AG04449 (cell line): ENCODE data around the gene EIF2S2.

Source experiments
- CTCF ChIA-PET: fragments of 350-600 bp; formaldehyde crosslinking; extraction: SDS; loops from one replicate; lab custom pipeline; 2021; ENCODE audit warnings: antibody characterized with exemption; lab: Yijun Ruan, JAX
- POLR2A ChIA-PET: fragments of 400-600, 350-600 bp; formaldehyde crosslinking; extraction: SDS; loops from one replicate; lab custom pipeline; 2020; ENCODE audit warnings: antibody characterized with exemption, inconsistent platforms; lab: Yijun Ruan, JAX
- DNase-seq: peaks from one replicate; pipeline ENCODE4 v3.0.0-alpha.2; 2010; ENCODE audit warnings: low read depth, low spot score
- H3K4me3 ChIP-seq: 2 replicates; pipeline ENCODE4 v1.5.1; 2011; ENCODE audit warnings: low read depth, mild to moderate bottlenecking, control low read depth, low read length
- TF ChIP-seq, protein P1 (sequence below): IDR thresholded peaks from one replicate; pipeline ENCODE4 v1.5.1; 2011; ENCODE audit warnings: mild to moderate bottlenecking, moderate library complexity, low read length, control low read depth, inconsistent platforms; ENCODE audit not compliant: insufficient read depth; ENCODE audit errors: missing control alignments

EIF2S2 gene

DNA sequence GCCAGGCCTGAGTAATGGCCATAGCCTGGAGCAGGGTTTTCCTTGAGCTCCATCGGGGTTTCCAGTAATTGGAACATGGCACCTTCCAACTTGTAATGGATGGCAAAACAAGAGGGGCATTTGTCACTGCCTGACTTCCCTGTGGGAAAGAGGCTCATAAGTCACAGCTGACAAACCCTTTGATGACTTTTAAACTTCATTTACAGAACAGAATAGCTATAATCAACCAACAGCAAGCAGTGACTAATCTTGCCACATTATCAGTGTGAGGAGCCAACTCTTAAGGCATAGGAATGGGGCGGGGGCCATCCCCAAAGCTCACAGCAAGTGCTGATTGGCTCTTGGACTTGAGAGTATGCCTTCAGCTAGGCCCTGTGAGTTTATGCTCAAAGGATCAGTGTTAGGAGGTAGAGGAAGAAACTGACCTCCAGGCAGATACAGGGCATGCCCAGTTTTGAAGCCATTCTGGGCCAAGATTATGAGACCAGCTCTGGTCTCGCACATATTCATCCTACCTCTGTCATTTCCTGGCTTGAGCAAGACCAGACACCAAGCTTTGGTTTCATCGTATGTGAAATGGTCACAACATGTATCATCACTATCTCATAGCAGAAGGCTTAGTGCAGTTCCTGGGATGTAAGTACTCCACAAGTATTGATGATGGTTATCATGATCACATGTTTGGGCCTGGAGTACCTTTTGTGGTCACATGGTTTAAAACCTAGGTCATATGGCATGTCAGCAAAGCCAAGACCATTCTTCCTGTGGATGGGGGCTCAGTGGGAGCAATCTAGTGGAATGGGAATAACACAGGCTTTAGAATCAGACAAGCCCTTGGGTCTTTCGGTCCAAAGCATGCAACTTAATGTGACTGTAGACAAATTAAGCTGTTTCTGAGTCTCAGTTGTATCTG, 49.2 kb downstream of the EIF2S2 start:
- ChIA-PET CTCF (interaction anchor here (1.1 to 2.7 kb wide), 4 partner anchors 12 to 200 kb away, joined by 3 to 12 read pairs (median 4); no protein-coding TSS in a partner anchor), POLR2A (interaction anchor here (0.6 kb wide), 1 partner anchor 80 kb away, joined by 3 read pairs; no protein-coding TSS in a partner anchor)
- H3K4me3 ChIP-seq, result no peak overlapping the region
- no peak for DNase-seq
- TF ChIP-seq, protein P1, sequence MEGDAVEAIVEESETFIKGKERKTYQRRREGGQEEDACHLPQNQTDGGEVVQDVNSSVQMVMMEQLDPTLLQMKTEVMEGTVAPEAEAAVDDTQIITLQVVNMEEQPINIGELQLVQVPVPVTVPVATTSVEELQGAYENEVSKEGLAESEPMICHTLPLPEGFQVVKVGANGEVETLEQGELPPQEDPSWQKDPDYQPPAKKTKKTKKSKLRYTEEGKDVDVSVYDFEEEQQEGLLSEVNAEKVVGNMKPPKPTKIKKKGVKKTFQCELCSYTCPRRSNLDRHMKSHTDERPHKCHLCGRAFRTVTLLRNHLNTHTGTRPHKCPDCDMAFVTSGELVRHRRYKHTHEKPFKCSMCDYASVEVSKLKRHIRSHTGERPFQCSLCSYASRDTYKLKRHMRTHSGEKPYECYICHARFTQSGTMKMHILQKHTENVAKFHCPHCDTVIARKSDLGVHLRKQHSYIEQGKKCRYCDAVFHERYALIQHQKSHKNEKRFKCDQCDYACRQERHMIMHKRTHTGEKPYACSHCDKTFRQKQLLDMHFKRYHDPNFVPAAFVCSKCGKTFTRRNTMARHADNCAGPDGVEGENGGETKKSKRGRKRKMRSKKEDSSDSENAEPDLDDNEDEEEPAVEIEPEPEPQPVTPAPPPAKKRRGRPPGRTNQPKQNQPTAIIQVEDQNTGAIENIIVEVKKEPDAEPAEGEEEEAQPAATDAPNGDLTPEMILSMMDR, result no peak

DNA sequence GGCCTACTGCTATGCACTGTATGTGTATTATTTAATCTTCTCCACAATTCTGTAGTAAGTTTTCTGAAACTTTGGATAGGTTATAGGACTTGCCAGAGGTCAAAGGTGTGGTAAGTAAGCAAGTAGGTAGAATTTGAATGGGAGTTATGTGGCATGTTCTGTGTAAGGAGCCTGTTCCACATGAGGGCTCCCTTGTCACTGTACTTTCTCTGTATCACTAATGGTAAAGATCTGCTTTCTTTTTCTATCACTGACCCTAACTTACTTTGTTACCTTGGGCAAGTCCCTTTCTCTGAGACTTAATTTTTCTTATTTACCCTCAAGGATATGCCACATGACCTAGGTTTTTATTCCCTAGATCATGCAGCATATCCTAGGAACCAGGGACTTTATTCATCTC, 50.3 kb downstream of the EIF2S2 start:
- no peak overlapping the region for H3K4me3 ChIP-seq
- ChIA-PET POLR2A (no interaction called here), CTCF (no interaction called here)
- TF ChIP-seq, protein P1, result no peak
- no peak for DNase-seq

DNA sequence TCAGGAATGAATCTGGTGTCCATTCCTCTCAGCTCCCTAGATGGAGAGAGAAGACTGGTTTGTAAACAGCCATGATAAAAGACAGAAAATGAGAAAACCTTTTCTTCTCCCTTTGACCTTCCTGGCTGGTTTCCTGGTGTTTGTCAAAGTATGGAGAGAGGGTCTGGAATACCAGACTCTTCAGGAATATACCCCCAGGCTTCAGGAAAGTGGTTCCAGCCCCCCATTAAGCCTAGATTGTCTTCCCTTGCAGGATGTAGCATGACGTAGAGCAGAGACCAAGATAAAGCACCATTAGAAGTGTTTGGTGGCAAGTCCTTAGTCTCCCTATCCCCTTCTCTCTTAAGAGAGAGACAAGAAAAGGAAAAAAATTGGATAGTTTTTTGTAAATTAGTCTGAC, 51.1 kb downstream of the EIF2S2 start:
- H3K4me3 ChIP-seq, result no peak overlapping the region
- ChIA-PET CTCF (interaction anchor here (1.4 to 2.2 kb wide), 2 partner anchors 9 to 13 kb away, joined by 3 to 14 read pairs; no protein-coding TSS in a partner anchor), POLR2A (no interaction called here)
- TF ChIP-seq, protein P1, result no peak
- DNase-seq, result no peak

DNA sequence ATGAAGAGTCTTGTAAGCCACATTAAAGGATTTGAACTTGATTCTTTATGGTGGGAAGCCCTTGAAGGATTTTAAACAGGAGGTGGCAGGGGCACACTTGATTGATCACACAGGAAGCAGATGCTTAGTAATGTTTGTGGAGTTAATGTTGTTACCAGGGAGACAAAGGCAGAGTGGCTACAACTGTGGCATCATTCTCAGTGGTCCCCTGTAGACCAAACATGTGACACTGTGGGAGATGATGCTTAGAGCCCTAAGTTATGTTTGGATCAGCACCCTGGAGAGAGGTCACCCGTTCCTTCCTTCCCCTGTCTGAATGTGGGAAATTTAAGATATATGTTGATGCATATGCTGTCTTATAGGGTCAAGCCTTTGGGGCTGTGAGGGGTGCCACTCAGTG, 53.2 kb downstream of the EIF2S2 start:
- ChIA-PET POLR2A (no interaction called here), CTCF (interaction anchor here (2.2 kb wide), 1 partner anchor 11 kb away, joined by 14 read pairs; no protein-coding TSS in a partner anchor)
- H3K4me3 ChIP-seq, result no peak overlapping the region
- TF ChIP-seq, protein P1, result no peak
- DNase-seq, result no peak

DNA sequence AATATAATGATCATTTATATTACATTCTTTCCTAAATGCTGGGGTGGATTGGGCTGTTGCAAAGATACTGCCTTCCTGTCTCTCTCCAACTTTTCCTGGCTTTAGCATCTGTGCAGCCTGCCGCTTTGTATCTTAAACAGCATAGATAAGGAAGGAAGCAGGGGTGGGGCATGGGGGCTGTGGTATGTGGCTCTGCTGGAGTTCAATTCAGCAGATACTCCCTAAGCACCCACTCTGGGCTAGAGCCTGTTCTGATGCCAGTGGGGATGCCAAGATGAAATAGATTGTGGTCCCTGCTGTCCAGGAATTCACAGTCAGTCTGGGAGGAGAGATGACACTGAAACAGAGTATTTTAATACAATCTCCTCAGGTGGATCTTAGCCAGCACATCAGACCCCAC, 56.8 kb downstream of the EIF2S2 start:
- CTCF ChIA-PET, result interaction anchor here (0.6 kb wide), 1 partner anchor 1155 kb away, joined by 4 read pairs; no protein-coding TSS in a partner anchor
- no peak overlapping the region for H3K4me3 ChIP-seq

DNA sequence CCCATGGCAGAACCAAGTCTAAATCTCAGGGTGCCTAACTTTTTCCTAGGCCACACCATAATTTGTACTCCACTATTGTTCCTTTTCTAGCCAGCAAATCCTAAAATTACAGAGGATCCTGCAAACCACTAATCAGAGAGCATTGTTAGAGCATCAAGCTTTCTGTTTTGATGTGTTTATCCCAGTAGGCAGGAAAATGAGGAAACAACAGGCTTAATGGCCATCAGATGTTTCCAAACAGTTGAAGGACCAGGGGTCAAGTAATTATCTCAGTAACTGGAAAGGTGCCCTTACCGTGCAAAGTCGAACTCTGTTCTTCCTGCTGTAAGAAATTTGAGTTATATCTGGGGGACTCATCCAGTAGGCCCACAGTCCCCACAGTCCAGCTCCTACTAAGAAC, 59.6 kb downstream of the EIF2S2 start:
- DNase-seq, result no peak
- ChIA-PET POLR2A (no interaction called here), CTCF (interaction anchor here (1.0 to 1.3 kb wide), 2 partner anchors 16 to 17 kb away, joined by 3 to 4 read pairs; no protein-coding TSS in a partner anchor)
- no peak overlapping the region for H3K4me3 ChIP-seq
- TF ChIP-seq, protein P1, result no peak

More for the DNA sequence above, 56.8 kb downstream of the EIF2S2 start:
- POLR2A ChIA-PET, result no interaction called here
- DNase-seq, result no peak
- TF ChIP-seq, protein P1, result no peak
